ENCODE measurements around the gene HS1BP3. TPM values are rescaled to one million over a fixed set of nuclear protein-coding genes. Genes with fewer than 3 reads are reported as not detected.
A peak's percentile ranks its signal among the peaks of the same experiment; 100 is the strongest.

Gene HS1BP3
- total and polyA plus RNA-seq, 2 of the 13 experiments (the other 11 are each of a cell fraction or from before 2014, with no cell fraction given), result 15.2 to 22.0 TPM

GRCh38 chr2:20687260-20687832 is 36.4 kb upstream of the HS1BP3 start (continued):
- TF ChIP-seq, protein P1, sequence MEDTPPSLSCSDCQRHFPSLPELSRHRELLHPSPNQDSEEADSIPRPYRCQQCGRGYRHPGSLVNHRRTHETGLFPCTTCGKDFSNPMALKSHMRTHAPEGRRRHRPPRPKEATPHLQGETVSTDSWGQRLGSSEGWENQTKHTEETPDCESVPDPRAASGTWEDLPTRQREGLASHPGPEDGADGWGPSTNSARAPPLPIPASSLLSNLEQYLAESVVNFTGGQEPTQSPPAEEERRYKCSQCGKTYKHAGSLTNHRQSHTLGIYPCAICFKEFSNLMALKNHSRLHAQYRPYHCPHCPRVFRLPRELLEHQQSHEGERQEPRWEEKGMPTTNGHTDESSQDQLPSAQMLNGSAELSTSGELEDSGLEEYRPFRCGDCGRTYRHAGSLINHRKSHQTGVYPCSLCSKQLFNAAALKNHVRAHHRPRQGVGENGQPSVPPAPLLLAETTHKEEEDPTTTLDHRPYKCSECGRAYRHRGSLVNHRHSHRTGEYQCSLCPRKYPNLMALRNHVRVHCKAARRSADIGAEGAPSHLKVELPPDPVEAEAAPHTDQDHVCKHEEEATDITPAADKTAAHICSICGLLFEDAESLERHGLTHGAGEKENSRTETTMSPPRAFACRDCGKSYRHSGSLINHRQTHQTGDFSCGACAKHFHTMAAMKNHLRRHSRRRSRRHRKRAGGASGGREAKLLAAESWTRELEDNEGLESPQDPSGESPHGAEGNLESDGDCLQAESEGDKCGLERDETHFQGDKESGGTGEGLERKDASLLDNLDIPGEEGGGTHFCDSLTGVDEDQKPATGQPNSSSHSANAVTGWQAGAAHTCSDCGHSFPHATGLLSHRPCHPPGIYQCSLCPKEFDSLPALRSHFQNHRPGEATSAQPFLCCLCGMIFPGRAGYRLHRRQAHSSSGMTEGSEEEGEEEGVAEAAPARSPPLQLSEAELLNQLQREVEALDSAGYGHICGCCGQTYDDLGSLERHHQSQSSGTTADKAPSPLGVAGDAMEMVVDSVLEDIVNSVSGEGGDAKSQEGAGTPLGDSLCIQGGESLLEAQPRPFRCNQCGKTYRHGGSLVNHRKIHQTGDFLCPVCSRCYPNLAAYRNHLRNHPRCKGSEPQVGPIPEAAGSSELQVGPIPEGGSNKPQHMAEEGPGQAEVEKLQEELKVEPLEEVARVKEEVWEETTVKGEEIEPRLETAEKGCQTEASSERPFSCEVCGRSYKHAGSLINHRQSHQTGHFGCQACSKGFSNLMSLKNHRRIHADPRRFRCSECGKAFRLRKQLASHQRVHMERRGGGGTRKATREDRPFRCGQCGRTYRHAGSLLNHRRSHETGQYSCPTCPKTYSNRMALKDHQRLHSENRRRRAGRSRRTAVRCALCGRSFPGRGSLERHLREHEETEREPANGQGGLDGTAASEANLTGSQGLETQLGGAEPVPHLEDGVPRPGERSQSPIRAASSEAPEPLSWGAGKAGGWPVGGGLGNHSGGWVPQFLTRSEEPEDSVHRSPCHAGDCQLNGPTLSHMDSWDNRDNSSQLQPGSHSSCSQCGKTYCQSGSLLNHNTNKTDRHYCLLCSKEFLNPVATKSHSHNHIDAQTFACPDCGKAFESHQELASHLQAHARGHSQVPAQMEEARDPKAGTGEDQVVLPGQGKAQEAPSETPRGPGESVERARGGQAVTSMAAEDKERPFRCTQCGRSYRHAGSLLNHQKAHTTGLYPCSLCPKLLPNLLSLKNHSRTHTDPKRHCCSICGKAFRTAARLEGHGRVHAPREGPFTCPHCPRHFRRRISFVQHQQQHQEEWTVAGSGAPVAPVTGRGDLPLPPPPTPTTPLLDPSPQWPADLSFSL (CRISPR knock-in tag; IDR thresholded peaks at IDR 0.05), result no peak
- TF ChIP-seq ZZZ3 (CRISPR knock-in tag; IDR thresholded peaks at IDR 0.05; ENCODE audit: borderline replicate concordance), result no peak

DNA sequence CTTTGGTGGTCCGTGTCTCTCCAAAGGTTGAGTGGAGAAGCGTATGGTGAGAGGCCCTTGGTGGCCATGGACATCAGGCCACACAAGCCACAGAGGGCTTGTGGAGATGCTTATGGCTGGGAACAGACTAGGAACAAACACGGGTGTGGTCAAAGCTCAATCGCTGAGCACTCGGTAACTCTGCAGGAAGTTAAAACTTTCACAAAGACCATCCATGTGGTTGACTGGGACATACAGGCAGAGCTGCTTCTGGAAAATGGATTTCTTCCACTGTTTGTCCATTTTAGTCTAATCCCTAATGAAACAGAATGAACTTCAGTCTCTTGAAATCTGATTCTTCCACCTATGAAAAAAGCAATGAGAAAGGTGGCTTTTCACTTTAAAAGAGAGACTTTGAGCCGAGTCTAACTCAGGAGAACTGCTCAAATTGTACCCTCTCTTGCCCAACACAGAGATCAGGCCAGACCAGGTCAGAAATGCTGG is 33.7 kb upstream of the HS1BP3 start:
- in situ Hi-C loops (cut with HindIII; ENCODE audit: extremely low pct_ligation_motif_present, low pct_unique_long_range_greater_than_20kb), result loop anchor here (5.0 kb wide), 1 partner anchor 83 kb away; no protein-coding TSS in a partner anchor
- ChIA-PET CTCF (ENCODE audit: low intra/inter-chr PET ratio, low total read pairs) (no interaction called here), POLR2A (interaction anchor here (0.9 to 2.3 kb wide), 5 partner anchors 9 to 138 kb away, joined by 3 to 14 read pairs (median 4); partner anchors contain the start of genes GDF7, HS1BP3 and LDAH)
- 18% methylated on average over 6 of the region's 6 CpGs for WGBS (ENCODE audit: low lambda C conversion rate)
- H3K36me3 ChIP-seq (replicated peaks in 1 of 2; ENCODE audit: control insufficient read depth in 1 of 2, insufficient read depth in 2 of 2, low read length in 2 of 2), result peaks cover 21 to 44% of the 10 kb centered on the region in 2 experiments
- peak overlapping the region; percentile 31 for H3K4me2 ChIP-seq (ENCODE audit: low read depth, low read length)
- FAIRE-seq (peak; percentile 97), DNase-seq (ENCODE audit: low spot score) (peak; percentile 81), ATAC-seq (peak; percentile 92)
- no TSS peak for BruUV-seq (replicated peaks)
- no peaks in the 10 kb centered on the region for H4K20me1 ChIP-seq (ENCODE audit: insufficient read depth, low read length)
- no peak overlapping the region for H3K4me3 ChIP-seq (replicated peaks in 1 of 3; ENCODE audit: insufficient read depth in 1 of 3, low read depth in 2 of 3, low read length in 3 of 3)
- no peaks in the 10 kb centered on the region for H3K79me2 ChIP-seq (ENCODE audit: insufficient read depth, low read length)
- no peak overlapping the region for H2AFZ ChIP-seq (ENCODE audit: low read length)
- no peaks in the 10 kb centered on the region for H3K9me3 ChIP-seq (ENCODE audit: low read length)
- no peaks in the 10 kb centered on the region for H3K27me3 ChIP-seq (ENCODE audit: control insufficient read depth in 1 of 2, insufficient read depth in 2 of 2, low read length in 2 of 2)
- intact Hi-C loops (cut with micrococcal nuclease; ENCODE audit: unreplicated experiment), result loop anchor here (2.0 kb wide), 1 partner anchor 44 kb away; no protein-coding TSS in a partner anchor
- peaks cover 28% of the 10 kb centered on the region for H3K4me1 ChIP-seq (ENCODE audit: insufficient read depth, low read length)
- H3K9ac ChIP-seq (ENCODE audit: insufficient read depth, low read depth, low read length), result peak overlapping the region; percentile 0; the same call in 1 of the 2 replicates
- peak overlapping the region; percentile 68 for H3K27ac ChIP-seq (ENCODE audit: extremely low read length, insufficient read depth, low read length)
- no peak for TF ChIP-seq KDM2A (CRISPR knock-in tag; IDR thresholded peaks at IDR 0.05; ENCODE audit: borderline replicate concordance, low read depth)
- peak; percentile 71 for TF ChIP-seq ZNF331 (CRISPR knock-in tag; IDR thresholded peaks at IDR 0.05)
- TF ChIP-seq, protein P2, sequence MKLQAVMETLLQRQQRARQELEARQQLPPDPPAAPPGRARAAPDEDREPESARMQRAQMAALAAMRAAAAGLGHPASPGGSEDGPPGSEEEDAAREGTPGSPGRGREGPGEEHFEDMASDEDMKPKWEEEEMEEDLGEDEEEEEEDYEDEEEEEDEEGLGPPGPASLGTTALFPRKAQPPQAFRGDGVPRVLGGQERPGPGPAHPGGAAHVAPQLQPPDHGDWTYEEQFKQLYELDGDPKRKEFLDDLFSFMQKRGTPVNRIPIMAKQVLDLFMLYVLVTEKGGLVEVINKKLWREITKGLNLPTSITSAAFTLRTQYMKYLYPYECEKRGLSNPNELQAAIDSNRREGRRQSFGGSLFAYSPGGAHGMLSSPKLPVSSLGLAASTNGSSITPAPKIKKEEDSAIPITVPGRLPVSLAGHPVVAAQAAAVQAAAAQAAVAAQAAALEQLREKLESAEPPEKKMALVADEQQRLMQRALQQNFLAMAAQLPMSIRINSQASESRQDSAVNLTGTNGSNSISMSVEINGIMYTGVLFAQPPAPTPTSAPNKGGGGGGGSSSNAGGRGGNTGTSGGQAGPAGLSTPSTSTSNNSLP (IDR thresholded peaks at IDR 0.05; ENCODE audit: low read depth, low read length), result peak; percentile 53
- TF ChIP-seq HNF1B (CRISPR knock-in tag; IDR thresholded peaks at IDR 0.05), result peak; percentile 59
- TF ChIP-seq, protein P3, sequence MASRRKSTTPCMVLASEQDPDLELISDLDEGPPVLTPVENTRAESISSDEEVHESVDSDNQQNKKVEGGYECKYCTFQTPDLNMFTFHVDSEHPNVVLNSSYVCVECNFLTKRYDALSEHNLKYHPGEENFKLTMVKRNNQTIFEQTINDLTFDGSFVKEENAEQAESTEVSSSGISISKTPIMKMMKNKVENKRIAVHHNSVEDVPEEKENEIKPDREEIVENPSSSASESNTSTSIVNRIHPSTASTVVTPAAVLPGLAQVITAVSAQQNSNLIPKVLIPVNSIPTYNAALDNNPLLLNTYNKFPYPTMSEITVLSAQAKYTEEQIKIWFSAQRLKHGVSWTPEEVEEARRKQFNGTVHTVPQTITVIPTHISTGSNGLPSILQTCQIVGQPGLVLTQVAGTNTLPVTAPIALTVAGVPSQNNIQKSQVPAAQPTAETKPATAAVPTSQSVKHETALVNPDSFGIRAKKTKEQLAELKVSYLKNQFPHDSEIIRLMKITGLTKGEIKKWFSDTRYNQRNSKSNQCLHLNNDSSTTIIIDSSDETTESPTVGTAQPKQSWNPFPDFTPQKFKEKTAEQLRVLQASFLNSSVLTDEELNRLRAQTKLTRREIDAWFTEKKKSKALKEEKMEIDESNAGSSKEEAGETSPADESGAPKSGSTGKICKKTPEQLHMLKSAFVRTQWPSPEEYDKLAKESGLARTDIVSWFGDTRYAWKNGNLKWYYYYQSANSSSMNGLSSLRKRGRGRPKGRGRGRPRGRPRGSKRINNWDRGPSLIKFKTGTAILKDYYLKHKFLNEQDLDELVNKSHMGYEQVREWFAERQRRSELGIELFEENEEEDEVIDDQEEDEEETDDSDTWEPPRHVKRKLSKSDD (CRISPR knock-in tag; IDR thresholded peaks at IDR 0.05; ENCODE audit: low read depth), result no peak
- peak; percentile 33; the same call in 1 of the 2 replicates for TF ChIP-seq ZNF556 (CRISPR knock-in tag; IDR thresholded peaks at IDR 0.05; ENCODE audit: borderline replicate concordance)

Data from HepG2 (cell line).